Mesenchymal stem cell (in vitro differentiated cells and primary cell): Measurements from ENCODE around the gene FERMT3. TPM values are rescaled to one million over a fixed set of nuclear protein-coding genes. Genes with fewer than 3 reads are reported as not detected.
A peak's percentile ranks its signal among the peaks of the same experiment; 100 is the strongest.
"Not testable (repeated sequence)": the region's sequence is repeated elsewhere in the genome, so short reads cannot be mapped to it uniquely, and the experiment has no call there.

ENCODE experiments used
- DNase-seq: peaks from one replicate; pipeline ENCODE4 v3.0.0-alpha.2; 2013
- H2AFZ ChIP-seq: one replicate; pipeline ENCODE4 v1.6.1; 2013; ENCODE audit warnings: low read depth, mild to moderate bottlenecking, control low read depth, inconsistent platforms, low read length, moderate library complexity
- H2AK5ac ChIP-seq: 2 replicates; pipeline ENCODE4 v1.6.1; 2013; ENCODE audit warnings: low read length, moderate library complexity, mild to moderate bottlenecking, inconsistent platforms; ENCODE audit not compliant: severe bottlenecking
- H2BK120ac ChIP-seq: one replicate; pipeline ENCODE4 v1.6.1; 2013; ENCODE audit warnings: low read depth, mild to moderate bottlenecking, inconsistent platforms, low read length, moderate library complexity
- H2BK12ac ChIP-seq, 2 experiments: one replicate each; pipeline ENCODE4 v1.6.1; 2013; ENCODE audit warnings: inconsistent platforms in 2 of 2, low read length in 2 of 2, mild to moderate bottlenecking in 2 of 2, moderate library complexity in 2 of 2, control low read depth in 1 of 2
- H2BK15ac ChIP-seq: one replicate; pipeline ENCODE4 v1.6.1; 2013; ENCODE audit warnings: mild to moderate bottlenecking, low read depth, inconsistent platforms; ENCODE audit not compliant: poor library complexity, severe bottlenecking
- H2BK5ac ChIP-seq: 2 replicates; pipeline ENCODE4 v1.6.1; 2013; ENCODE audit warnings: low read depth, mild to moderate bottlenecking, low read length, control low read depth, inconsistent platforms; ENCODE audit not compliant: poor library complexity, severe bottlenecking
- H3K14ac ChIP-seq, 2 experiments: one replicate each; pipeline ENCODE4 v1.6.1; 2013; ENCODE audit warnings: inconsistent platforms in 2 of 2, low read length in 2 of 2, control low read depth in 1 of 2, mild to moderate bottlenecking in 1 of 2, moderate library complexity in 1 of 2
- H3K18ac ChIP-seq, 2 experiments: one replicate each; pipeline ENCODE4 v1.6.1; 2013; ENCODE audit warnings: inconsistent platforms in 2 of 2, low read length in 2 of 2, control low read depth in 1 of 2, low read depth in 1 of 2, mild to moderate bottlenecking in 1 of 2
- H3K23ac ChIP-seq, 2 experiments: one replicate each; pipeline ENCODE4 v1.6.1; 2013; ENCODE audit warnings: inconsistent platforms in 2 of 2, low read length in 2 of 2, mild to moderate bottlenecking in 2 of 2, moderate library complexity in 2 of 2, control low read depth in 1 of 2
- H3K27ac ChIP-seq: 2 replicates; pipeline ENCODE4 v1.5.1; 2013; ENCODE audit warnings: mild to moderate bottlenecking, moderate library complexity, low read length, control low read depth, inconsistent platforms; ENCODE audit not compliant: poor library complexity, severe bottlenecking
- H3K27me3 ChIP-seq, 2 experiments: 2 replicates each; pipeline versions ENCODE4 v1.6.1 to v1.7.0; 2013; ENCODE audit warnings: low read length in 2 of 2, mild to moderate bottlenecking in 2 of 2, moderate library complexity in 2 of 2, control low read depth in 1 of 2, inconsistent platforms in 1 of 2; ENCODE audit not compliant: control insufficient read depth in 1 of 2, insufficient read depth in 1 of 2
- H3K36me3 ChIP-seq, 2 experiments: 2 replicates each; pipeline versions ENCODE4 v1.6.1 to v1.7.0; 2013; ENCODE audit warnings: low read length in 2 of 2, control low read depth in 1 of 2, inconsistent platforms in 1 of 2, low read depth in 1 of 2, mild to moderate bottlenecking in 1 of 2; ENCODE audit not compliant: insufficient read depth in 2 of 2, control insufficient read depth in 1 of 2
- H3K4ac ChIP-seq, 2 experiments: one replicate each; pipeline ENCODE4 v1.6.1; 2013; ENCODE audit warnings: inconsistent platforms in 2 of 2, low read length in 2 of 2, mild to moderate bottlenecking in 2 of 2, moderate library complexity in 2 of 2, control low read depth in 1 of 2, low read depth in 1 of 2
- H3K4me1 ChIP-seq: 2 replicates; pipeline ENCODE4 v1.6.1; 2013; ENCODE audit warnings: low read depth, low read length, control low read depth; ENCODE audit not compliant: control insufficient read depth, insufficient read depth
- H3K4me2 ChIP-seq: 2 replicates; pipeline ENCODE4 v1.6.1; 2013; ENCODE audit warnings: low read length, mild to moderate bottlenecking, inconsistent platforms; ENCODE audit not compliant: poor library complexity, severe bottlenecking
- H3K4me3 ChIP-seq, 2 experiments: 2 replicates each; pipeline versions ENCODE4 v1.5.1 to v1.7.0; 2013; ENCODE audit warnings: low read length in 2 of 2, mild to moderate bottlenecking in 2 of 2, control low read depth in 1 of 2, low read depth in 1 of 2; ENCODE audit not compliant: insufficient read depth in 1 of 2
- H3K79me1 ChIP-seq: replicated peaks from 2 replicates; pipeline ENCODE4 v1.6.1; 2013; ENCODE audit warnings: mild to moderate bottlenecking, control low read depth, low read length, inconsistent platforms; ENCODE audit not compliant: poor library complexity, severe bottlenecking
- H3K9ac ChIP-seq: 2 replicates; pipeline ENCODE4 v1.7.0; 2013; ENCODE audit warnings: mild to moderate bottlenecking, low read length, moderate library complexity
- H3K9me3 ChIP-seq: 2 replicates; pipeline ENCODE4 v1.7.0; 2013; ENCODE audit warnings: mild to moderate bottlenecking, low read length; ENCODE audit not compliant: control insufficient read depth
- H4K8ac ChIP-seq: one replicate; pipeline ENCODE4 v1.6.1; 2013; ENCODE audit warnings: inconsistent platforms, mild to moderate bottlenecking, low read length, moderate library complexity
- H4K91ac ChIP-seq: one replicate; pipeline ENCODE4 v1.6.1; 2013; ENCODE audit warnings: mild to moderate bottlenecking, low read length, inconsistent platforms
- WGBS: methylation state at CpG from one replicate; pipeline ENCODE4 v1.1.7; 2013; ENCODE audit warnings: mixed read lengths; 5-methylcytosine and 5-hydroxymethylcytosine counted together
- polyA plus RNA-seq, 2 experiments: library from polyadenylated mRNA; stranded (reverse); fragments of 200-250 nt; gene quantifications; one replicate each; pipeline ENCODE4 v1.2.3, GENCODE V29; 2013

The FERMT3 gene
- polyA plus RNA-seq (2013, experiment 1 of 2): 0.79 TPM
- polyA plus RNA-seq (2013, experiment 2 of 2): 0.73 TPM

DNA sequence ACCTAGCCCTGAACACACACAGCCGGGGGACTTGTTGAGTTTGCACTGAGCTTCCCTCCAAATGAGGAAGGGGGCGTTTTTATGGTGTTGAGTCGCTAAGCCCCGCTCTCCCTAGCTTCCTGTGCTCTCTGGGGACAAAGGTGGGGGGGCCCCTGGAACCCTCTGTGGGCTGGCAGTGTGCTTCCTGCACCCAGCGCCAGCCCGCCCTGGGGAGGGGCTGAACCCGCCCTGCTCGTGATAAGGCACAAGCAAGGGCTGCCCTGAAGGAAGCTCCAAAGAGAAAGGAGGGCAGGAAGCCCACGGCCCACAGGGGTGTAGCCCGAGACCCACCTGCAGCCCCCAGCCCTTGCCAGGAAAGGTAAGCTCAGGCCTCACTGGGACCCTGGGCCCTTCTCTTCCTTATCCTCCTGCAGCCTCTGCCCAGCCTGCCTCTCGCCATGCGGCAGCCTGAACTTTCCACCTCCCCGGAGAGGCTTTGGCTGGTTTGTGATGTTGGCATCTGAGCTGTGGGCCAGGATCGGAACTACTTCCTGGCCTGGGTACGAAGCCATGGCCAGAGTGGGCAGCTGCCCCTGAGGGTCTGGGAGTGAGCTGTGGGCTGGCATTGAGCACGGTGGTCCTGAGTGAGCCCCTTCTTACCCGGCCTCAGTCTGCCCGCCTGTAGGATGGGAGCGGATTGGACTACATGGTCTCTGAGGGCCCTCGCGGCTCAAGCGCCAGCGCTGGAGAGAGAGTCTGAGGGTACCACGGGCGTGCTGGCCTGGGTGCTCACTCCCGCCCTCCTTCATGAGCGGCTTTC lies at the start of gene FERMT3:
Gene FERMT3 (plus strand): TSS at position 265 of the 799 bp plus-strand sequence. CDS start 644 bp downstream, outside the sequence.
- Histone ChIP-seq H3K9ac (peak within 1 kb of the TSS; percentile 70), H3K79me1 (peaks cover 12% of the 10 kb centered on the region), H3K14ac (peak within 1 kb of the TSS in 1 of 2 experiments; percentile 35), H3K4me3 (peak within 1 kb of the TSS in 1 of 2 experiments; percentile 65), H2BK12ac (peak within 1 kb of the TSS; percentile 8 to 75), H3K18ac (peak within 1 kb of the TSS; percentile 85 to 97), H2AK5ac (peak within 1 kb of the TSS; percentile 62), H3K27me3 (no peaks in the 10 kb centered on the region), H3K27ac (peak within 1 kb of the TSS; percentile 62), H3K9me3 (no peaks in the 10 kb centered on the region), H3K4ac (peak within 1 kb of the TSS; percentile 56 to 66), H4K8ac (peak within 1 kb of the TSS; percentile 98), H2BK5ac (no peak within 1 kb of the TSS), H4K91ac (peak within 1 kb of the TSS; percentile 97), H3K4me1 (peaks cover 31% of the 10 kb centered on the region), H3K4me2 (no peak within 1 kb of the TSS), H2BK120ac (peak within 1 kb of the TSS; percentile 64), H3K36me3 (peaks cover 47 to 69% of the 10 kb centered on the region in 2 experiments), H3K23ac (no peak within 1 kb of the TSS), H2BK15ac (peak within 1 kb of the TSS; percentile 87), H2AFZ (no peak within 1 kb of the TSS)
- WGBS: 94% methylated on average over 27 of the region's 27 CpGs
- DNase-seq: no peak

DNA sequence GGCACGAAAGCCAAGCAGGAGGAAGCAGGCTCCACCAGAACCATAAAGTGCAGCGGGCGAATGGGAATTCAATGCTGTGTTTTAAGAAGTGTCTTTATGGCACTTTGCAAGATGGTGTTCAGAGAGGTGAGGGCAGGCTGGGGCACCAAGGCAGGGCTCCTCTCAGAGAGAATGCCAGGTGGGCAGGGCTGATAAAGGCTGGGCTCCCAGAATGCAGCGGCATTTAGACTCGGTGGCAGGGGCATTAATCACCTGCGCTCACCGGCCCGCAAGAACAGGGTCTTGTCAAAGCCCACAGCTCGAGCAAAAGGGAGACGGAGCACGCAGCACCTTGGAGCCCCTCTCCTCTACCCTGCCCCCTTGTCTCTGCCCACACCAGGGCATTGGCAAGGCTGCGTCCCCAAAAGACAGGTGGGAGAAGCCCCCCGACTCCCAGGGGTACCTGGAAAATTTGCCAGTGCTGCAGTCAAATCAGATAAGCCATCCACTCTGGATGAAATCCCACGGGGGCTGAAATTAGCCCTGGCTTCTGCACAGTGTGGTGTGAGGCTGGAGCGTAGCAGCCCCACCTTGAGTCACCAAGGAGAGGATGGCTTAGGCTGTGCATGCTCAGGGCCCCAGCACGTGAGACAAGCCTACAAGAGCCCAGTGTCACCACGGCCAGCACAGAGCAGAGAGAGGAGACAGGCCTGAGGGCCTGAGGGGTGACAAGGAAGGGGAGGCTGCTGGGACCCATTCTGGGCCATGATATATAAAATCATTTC lies 48.7 kb upstream of the FERMT3 start:
- Histone ChIP-seq H3K36me3 (no peaks in the 10 kb centered on the region), H3K4ac (no peak overlapping the region), H3K79me1 (peaks cover 3% of the 10 kb centered on the region), H4K8ac (no peak overlapping the region), H3K27me3 (peaks cover 4 to 13% of the 10 kb centered on the region in 2 experiments), H3K4me1 (peaks cover 7% of the 10 kb centered on the region), H3K4me2 (no peak overlapping the region), H3K23ac (no peak overlapping the region), H2BK15ac (no peak overlapping the region), H4K91ac (no peak overlapping the region), H2AFZ (no peak overlapping the region), H3K9ac (no peak overlapping the region), H3K18ac (no peak overlapping the region), H3K4me3 (no peak overlapping the region), H3K9me3 (no peaks in the 10 kb centered on the region), H2BK12ac (no peak overlapping the region), H3K14ac (no peak overlapping the region), H3K27ac (no peak overlapping the region), H2BK5ac (no peak overlapping the region), H2AK5ac (no peak overlapping the region), H2BK120ac (no peak overlapping the region)
- DNase-seq: no peak
- 89% methylated on average over 16 of the region's 17 CpGs for WGBS

DNA sequence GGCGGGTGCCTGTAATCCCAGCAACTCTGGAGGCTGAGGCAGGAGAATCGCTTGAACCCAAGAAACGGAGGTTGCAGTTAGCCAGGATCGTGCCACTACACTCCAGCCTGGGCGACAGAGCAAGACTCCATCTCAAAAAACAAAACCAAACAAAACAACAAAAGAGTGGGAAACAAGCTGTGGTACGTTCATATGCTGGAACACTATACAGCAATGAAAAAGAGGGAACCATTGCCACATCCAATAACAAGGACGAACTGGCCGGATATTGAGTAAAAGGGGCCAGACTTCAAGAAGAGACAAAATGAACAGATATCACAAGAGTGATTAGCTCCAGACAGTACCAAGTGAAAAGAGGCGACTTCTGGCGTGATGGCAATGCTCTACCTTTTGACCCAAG lies 45.5 kb upstream of the FERMT3 start:
- no peak overlapping the region for H4K8ac ChIP-seq
- no peaks in the 10 kb centered on the region for H3K9me3 ChIP-seq
- DNase-seq: no peak
- H3K79me1 ChIP-seq: peaks cover 6% of the 10 kb centered on the region
- 98% methylated on average over 10 of the region's 10 CpGs for WGBS
- no peak overlapping the region for H3K18ac ChIP-seq
- no peak overlapping the region for H2BK12ac ChIP-seq
- H4K91ac ChIP-seq: no peak overlapping the region
- H3K4me1 ChIP-seq: peaks cover 16% of the 10 kb centered on the region
- no peak overlapping the region for H2AFZ ChIP-seq
- no peak overlapping the region for H2AK5ac ChIP-seq
- H3K4ac ChIP-seq: no peak overlapping the region
- no peaks in the 10 kb centered on the region for H3K36me3 ChIP-seq
- H3K4me3 ChIP-seq: no peak overlapping the region
- no peak overlapping the region for H3K27ac ChIP-seq
- no peak overlapping the region for H3K14ac ChIP-seq
- no peak overlapping the region for H2BK5ac ChIP-seq
- H3K23ac ChIP-seq: no peak overlapping the region
- H3K27me3 ChIP-seq: no peaks in the 10 kb centered on the region
- H3K4me2 ChIP-seq: no peak overlapping the region
- H3K9ac ChIP-seq: no peak overlapping the region
- no peak overlapping the region for H2BK15ac ChIP-seq
- H2BK120ac ChIP-seq: no peak overlapping the region

DNA sequence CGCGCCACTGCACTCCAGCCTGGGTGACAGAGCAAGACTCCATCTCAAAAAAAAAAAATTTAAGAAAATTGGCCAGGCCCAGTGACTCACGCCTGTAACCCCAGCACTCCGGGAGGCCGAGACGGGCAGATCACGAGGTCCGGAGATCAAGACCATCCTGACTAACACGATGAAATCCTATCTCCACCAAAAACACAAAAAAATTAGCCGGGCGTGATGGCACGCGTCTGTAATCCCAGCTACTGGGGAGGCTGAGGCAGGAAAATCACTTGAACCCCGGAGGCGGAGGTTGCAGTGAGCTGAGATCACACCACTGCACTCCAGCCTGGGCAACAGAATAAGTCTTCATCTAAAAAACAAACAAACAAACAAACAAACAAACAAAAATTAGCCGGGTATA lies 43.8 kb upstream of the FERMT3 start:
- not testable (repeated sequence) for DNase-seq, H3K79me1 ChIP-seq, H3K36me3 ChIP-seq, H3K18ac ChIP-seq, H4K91ac ChIP-seq, H3K9me3 ChIP-seq, H3K27me3 ChIP-seq, H2AFZ ChIP-seq, H2BK120ac ChIP-seq, H4K8ac ChIP-seq, H3K4ac ChIP-seq, H3K23ac ChIP-seq, H3K9ac ChIP-seq, H3K14ac ChIP-seq, H3K27ac ChIP-seq, H3K4me2 ChIP-seq, H2BK15ac ChIP-seq, H2BK12ac ChIP-seq, H2AK5ac ChIP-seq, H2BK5ac ChIP-seq, H3K4me3 ChIP-seq
- H3K4me1 ChIP-seq: peaks cover 19% of the 10 kb centered on the region
- 94% methylated on average over 16 of the region's 16 CpGs for WGBS
